A673 (cell line): ENCODE data around the gene MYPN.

Experiments
- EZH2 ChIP-seq: fragments of 200-600 bp; sonication (generic); IDR thresholded peaks from 2 replicates; pipeline ENCODE4 v1.6.1; 2017; ENCODE audit warnings: borderline replicate concordance, low read depth, mild to moderate bottlenecking, mixed read lengths, antibody characterized with exemption, low read length; ENCODE audit not compliant: poor library complexity, severe bottlenecking
- TF ChIP-seq, protein P1 (sequence below): fragments of 300-800, 200-600 bp; sonication (generic); conservative IDR thresholded peaks from 2 replicates; pipeline ENCODE4 v1.5.1; 2017; ENCODE audit warnings: low read depth, mild to moderate bottlenecking, antibody characterized with exemption, low read length, moderate library complexity, mixed read lengths

GRCh38 chr10:68185085-68185484 is 75.8 kb downstream of the MYPN start:
- TF ChIP-seq, protein P1, sequence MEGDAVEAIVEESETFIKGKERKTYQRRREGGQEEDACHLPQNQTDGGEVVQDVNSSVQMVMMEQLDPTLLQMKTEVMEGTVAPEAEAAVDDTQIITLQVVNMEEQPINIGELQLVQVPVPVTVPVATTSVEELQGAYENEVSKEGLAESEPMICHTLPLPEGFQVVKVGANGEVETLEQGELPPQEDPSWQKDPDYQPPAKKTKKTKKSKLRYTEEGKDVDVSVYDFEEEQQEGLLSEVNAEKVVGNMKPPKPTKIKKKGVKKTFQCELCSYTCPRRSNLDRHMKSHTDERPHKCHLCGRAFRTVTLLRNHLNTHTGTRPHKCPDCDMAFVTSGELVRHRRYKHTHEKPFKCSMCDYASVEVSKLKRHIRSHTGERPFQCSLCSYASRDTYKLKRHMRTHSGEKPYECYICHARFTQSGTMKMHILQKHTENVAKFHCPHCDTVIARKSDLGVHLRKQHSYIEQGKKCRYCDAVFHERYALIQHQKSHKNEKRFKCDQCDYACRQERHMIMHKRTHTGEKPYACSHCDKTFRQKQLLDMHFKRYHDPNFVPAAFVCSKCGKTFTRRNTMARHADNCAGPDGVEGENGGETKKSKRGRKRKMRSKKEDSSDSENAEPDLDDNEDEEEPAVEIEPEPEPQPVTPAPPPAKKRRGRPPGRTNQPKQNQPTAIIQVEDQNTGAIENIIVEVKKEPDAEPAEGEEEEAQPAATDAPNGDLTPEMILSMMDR: no peak
- no peak for TF ChIP-seq EZH2
